ENCODE results near the gene PLEKHA1. TPM values are rescaled to one million over a fixed set of nuclear protein-coding genes. Genes with fewer than 3 reads are reported as not detected.
A peak's percentile ranks its signal among the peaks of the same experiment; 100 is the strongest.

PLEKHA1 gene
- total RNA-seq, 1 experiment from 2014 or later: 30.6 TPM

DNA sequence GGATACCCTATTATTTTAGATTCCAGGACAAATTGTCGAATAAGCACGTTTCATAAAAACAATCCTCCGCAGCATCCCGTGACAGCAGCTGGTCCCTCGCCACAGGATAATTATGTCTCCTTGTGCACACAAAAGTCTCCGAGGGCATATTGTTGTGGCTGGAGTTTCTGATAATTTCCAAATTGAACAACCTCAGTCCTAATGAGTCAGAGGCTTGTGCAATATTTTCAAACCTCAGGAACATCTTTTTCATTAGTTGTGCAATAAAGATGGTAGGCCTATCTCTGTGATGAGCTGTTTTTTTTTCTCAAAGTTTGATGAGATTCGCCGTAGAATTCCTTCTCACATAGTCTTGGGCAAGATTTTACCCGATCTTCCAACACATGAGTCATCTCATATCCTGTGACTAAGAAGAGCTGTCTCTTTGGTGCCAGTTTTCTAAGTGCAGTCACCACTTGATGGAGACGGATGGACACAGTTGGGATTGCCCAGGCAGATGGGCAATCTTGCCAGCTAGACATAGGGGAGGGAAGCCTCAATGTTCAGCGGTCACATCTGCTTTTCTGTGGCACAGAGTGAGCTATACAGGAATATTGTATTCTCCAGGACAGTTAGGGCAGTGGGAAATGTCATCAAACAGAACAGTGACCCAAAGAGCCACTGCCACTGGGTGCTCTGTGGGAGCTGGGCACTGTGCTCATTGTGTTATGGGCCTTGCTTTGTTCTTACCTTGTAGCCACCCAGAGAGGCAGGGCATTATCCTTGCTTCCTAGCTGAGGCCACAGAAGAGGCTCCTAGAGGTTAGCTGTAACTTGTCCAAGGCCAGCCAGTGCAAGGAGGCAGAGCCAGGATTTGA, 94.6 kb downstream of the PLEKHA1 start:
- Histone ChIP-seq H4K20me1 (ENCODE audit: insufficient read depth) (no peaks in the 10 kb centered on the region), H3K4me2 (ENCODE audit: low read length) (peak overlapping the region; percentile 44), H3K27me3 (ENCODE audit: insufficient read depth, low read length) (peaks cover 20% of the 10 kb centered on the region; the same call in 1 of the 2 replicates), H2AFZ (ENCODE audit: low read depth, low read length, poor library complexity, severe bottlenecking) (peak overlapping the region; percentile 25), H3K36me3 (ENCODE audit: control insufficient read depth in 1 of 2, insufficient read depth in 2 of 2, low read length in 2 of 2) (no peaks in the 10 kb centered on the region), H3K4me3 (replicated peaks in 1 of 2; ENCODE audit: low read depth in 1 of 2, low read length in 2 of 2) (no peak overlapping the region), H3K27ac (ENCODE audit: low read depth, low read length) (no peak overlapping the region), H3K79me2 (ENCODE audit: insufficient read depth, low read length) (no peaks in the 10 kb centered on the region), H3K9ac (ENCODE audit: low read length) (no peak overlapping the region), H3K9me3 (ENCODE audit: control insufficient read depth in 1 of 2, insufficient read depth in 1 of 2, low read depth in 1 of 2, low read length in 2 of 2) (no peaks in the 10 kb centered on the region), H3K4me1 (ENCODE audit: control insufficient read depth in 1 of 2, insufficient read depth in 2 of 2, low read length in 2 of 2) (peaks cover 7 to 13% of the 10 kb centered on the region in 2 experiments; a peak in 3 of 4 replicates), H3K9me2 (ENCODE audit: insufficient read depth) (no peaks in the 10 kb centered on the region)
- peak; percentile 80 for ATAC-seq
- RAD21 ChIA-PET (ENCODE audit: low non-redundant PET in 1 of 2, low total read pairs in 2 of 2, uncharacterized antibody in 2 of 2, unreplicated experiment in 2 of 2): interaction anchor here in 1 of 2 experiments (1.1 kb wide), 1 partner anchor 96 kb away, joined by 3 read pairs; no protein-coding TSS in a partner anchor
- intact Hi-C loops (cut with micrococcal nuclease): no loop called here
- DNase-seq (ENCODE audit: low read depth, low spot score): peak; percentile 41
- CTCF ChIA-PET: interaction anchor here (1.1 to 2.9 kb wide), 4 partner anchors 26 to 170 kb away, joined by 3 to 7 read pairs (median 5); no protein-coding TSS in a partner anchor
- POLR2A ChIA-PET: interaction anchor here (0.8 kb wide), 1 partner anchor 14 kb away, joined by 3 read pairs; no protein-coding TSS in a partner anchor
- no TSS peak for BruUV-seq (replicated peaks)
- TF ChIP-seq SIN3A (IDR thresholded peaks at IDR 0.05; ENCODE audit: low read depth) (peak; percentile 27; the same call in 1 of the 2 replicates), CEBPB (IDR thresholded peaks at IDR 0.05; ENCODE audit: low read depth) (peak; percentile 95), SP1 (IDR thresholded peaks at IDR 0.05; ENCODE audit: low read depth) (peak; percentile 42), EGR1 (IDR thresholded peaks at IDR 0.05; ENCODE audit: low read depth) (no peak), FOSL1 (IDR thresholded peaks at IDR 0.05; ENCODE audit: low read depth) (peak; percentile 93), RAD21 (IDR thresholded peaks at IDR 0.05; ENCODE audit: low read depth) (peak; percentile 72), CBX3 (IDR thresholded peaks at IDR 0.05; ENCODE audit: low read depth) (peak; percentile 80), JUND (IDR thresholded peaks at IDR 0.05) (peak; percentile 87)
- TF ChIP-seq, protein P1, sequence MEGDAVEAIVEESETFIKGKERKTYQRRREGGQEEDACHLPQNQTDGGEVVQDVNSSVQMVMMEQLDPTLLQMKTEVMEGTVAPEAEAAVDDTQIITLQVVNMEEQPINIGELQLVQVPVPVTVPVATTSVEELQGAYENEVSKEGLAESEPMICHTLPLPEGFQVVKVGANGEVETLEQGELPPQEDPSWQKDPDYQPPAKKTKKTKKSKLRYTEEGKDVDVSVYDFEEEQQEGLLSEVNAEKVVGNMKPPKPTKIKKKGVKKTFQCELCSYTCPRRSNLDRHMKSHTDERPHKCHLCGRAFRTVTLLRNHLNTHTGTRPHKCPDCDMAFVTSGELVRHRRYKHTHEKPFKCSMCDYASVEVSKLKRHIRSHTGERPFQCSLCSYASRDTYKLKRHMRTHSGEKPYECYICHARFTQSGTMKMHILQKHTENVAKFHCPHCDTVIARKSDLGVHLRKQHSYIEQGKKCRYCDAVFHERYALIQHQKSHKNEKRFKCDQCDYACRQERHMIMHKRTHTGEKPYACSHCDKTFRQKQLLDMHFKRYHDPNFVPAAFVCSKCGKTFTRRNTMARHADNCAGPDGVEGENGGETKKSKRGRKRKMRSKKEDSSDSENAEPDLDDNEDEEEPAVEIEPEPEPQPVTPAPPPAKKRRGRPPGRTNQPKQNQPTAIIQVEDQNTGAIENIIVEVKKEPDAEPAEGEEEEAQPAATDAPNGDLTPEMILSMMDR (IDR thresholded peaks at IDR 0.05 in 2 of 3, conservative IDR thresholded peaks at IDR 0.05 in 1 of 3; ENCODE audit: borderline replicate concordance in 1 of 3, insufficient read depth in 1 of 3, low read depth in 2 of 3, low read length in 2 of 3): no peak
